HUES48 (cell line): ENCODE data around the gene DAAM2.

Experiments
- H3K27ac ChIP-seq: one replicate; pipeline ENCODE4 v1.7.0; 2013; ENCODE audit warnings: low read depth, low read length, inconsistent platforms
- H3K27me3 ChIP-seq: 2 replicates; pipeline ENCODE4 v1.6.1; 2013; ENCODE audit warnings: mild to moderate bottlenecking, low read length; ENCODE audit not compliant: control insufficient read depth, insufficient read depth
- H3K36me3 ChIP-seq: 2 replicates; pipeline ENCODE4 v1.6.1; 2013; ENCODE audit warnings: low read length; ENCODE audit not compliant: control insufficient read depth, insufficient read depth
- H3K4me1 ChIP-seq: 2 replicates; pipeline ENCODE4 v1.6.1; 2013; ENCODE audit warnings: mild to moderate bottlenecking, low read length; ENCODE audit not compliant: control insufficient read depth, insufficient read depth
- H3K4me3 ChIP-seq: 2 replicates; pipeline ENCODE4 v1.5.1; 2013; ENCODE audit warnings: mild to moderate bottlenecking, low read depth, low read length
- H3K9ac ChIP-seq: 2 replicates; pipeline ENCODE4 v1.6.1; 2013; ENCODE audit warnings: mild to moderate bottlenecking, low read depth, low read length, moderate library complexity
- H3K9me3 ChIP-seq: 2 replicates; pipeline ENCODE4 v1.6.1; 2013; ENCODE audit warnings: low read length; ENCODE audit not compliant: control insufficient read depth, insufficient read depth

Gene DAAM2

DNA sequence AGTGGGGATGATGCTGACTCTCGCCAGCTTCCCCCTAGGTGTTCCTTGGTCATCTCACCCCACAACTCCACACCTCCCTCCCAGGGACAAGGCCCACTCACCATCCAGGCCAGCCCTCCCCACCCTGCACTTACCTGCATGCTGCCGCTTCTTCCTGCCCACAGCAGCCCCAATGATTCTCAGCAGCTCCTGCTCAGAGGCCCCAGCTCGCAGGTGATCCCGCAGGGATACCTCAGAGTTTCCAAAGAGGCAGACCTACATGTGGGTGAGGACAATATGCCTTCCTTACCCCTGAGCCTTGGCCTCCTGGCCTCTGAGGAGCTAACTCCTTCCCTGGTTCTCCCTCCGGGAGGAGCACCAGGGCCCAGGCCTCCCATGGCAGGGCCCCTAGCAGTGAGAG, 117.5 kb downstream of the DAAM2 start:
- H3K27me3 ChIP-seq = no peaks in the 10 kb centered on the region

DNA sequence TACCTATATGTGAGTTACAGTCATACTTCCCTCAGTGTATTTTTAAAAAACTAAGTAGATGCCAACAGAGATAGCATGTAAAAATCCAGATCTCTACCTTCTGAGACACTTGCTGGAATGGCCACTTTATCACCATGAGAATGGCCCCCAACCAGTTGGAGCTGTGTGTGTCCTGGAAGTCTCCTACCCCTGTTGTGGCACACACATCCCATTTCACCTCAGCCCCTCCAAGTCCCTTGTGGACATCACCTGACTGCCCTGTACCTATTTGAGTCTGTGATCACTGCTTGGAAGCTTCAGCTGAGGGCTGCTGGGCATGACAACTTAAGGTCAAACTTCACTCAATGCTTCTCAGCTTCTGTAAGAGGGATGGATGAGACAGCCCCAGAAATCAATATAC, 118.0 kb downstream of the DAAM2 start:
- Histone ChIP-seq H3K36me3 (peaks cover 40% of the 10 kb centered on the region), H3K27me3 (no peaks in the 10 kb centered on the region), H3K9me3 (no peaks in the 10 kb centered on the region), H3K27ac (no peak overlapping the region), H3K4me3 (no peak overlapping the region), H3K9ac (no peak overlapping the region), H3K4me1 (no peaks in the 10 kb centered on the region)

More for the DNA sequence above, 117.5 kb downstream of the DAAM2 start:
- Histone ChIP-seq H3K4me3 (no peak overlapping the region), H3K4me1 (no peaks in the 10 kb centered on the region), H3K27ac (no peak overlapping the region), H3K9ac (no peak overlapping the region), H3K9me3 (no peaks in the 10 kb centered on the region), H3K36me3 (peaks cover 36% of the 10 kb centered on the region)

DNA sequence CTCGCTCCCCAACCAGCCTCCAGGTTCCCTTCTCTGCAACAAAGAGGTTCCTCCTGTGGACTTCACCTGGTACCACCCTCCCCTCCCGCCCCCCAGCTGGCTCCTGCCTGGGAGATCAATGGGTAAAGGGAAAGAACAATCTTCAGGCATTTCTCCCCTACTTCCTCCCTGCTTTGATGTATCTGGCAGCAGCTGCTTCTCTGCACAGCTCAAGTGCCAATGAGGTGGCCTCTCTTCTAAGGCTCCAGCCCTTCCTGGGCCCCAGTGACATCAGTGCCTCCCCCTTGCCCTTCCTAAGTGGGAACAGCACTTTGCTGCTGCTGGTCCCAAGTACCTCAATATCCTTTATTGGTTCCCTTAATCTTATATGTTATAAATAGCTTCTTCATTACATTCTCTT, 118.6 kb downstream of the DAAM2 start:
- Histone ChIP-seq H3K27ac (no peak overlapping the region), H3K9ac (no peak overlapping the region), H3K36me3 (peaks cover 38% of the 10 kb centered on the region), H3K27me3 (no peaks in the 10 kb centered on the region), H3K9me3 (no peaks in the 10 kb centered on the region), H3K4me3 (no peak overlapping the region), H3K4me1 (no peaks in the 10 kb centered on the region)

- Histone ChIP-seq H3K9ac (no peak overlapping the region), H3K27ac (no peak overlapping the region), H3K9me3 (no peaks in the 10 kb centered on the region), H3K36me3 (peaks cover 29% of the 10 kb centered on the region), H3K27me3 (no peaks in the 10 kb centered on the region), H3K4me3 (no peak overlapping the region), H3K4me1 (no peaks in the 10 kb centered on the region)
Observed at GRCh38 chr6:39911513-39912125, 119.4 kb downstream of the DAAM2 start.

- peaks cover 26% of the 10 kb centered on the region for H3K36me3 ChIP-seq
- H3K4me3 ChIP-seq = no peak overlapping the region
- no peaks in the 10 kb centered on the region for H3K9me3 ChIP-seq
- no peak overlapping the region for H3K9ac ChIP-seq
- no peaks in the 10 kb centered on the region for H3K27me3 ChIP-seq
- H3K4me1 ChIP-seq = no peaks in the 10 kb centered on the region
- no peak overlapping the region for H3K27ac ChIP-seq
Observed at GRCh38 chr6:39912446-39912845, 120.3 kb downstream of the DAAM2 start.

DNA sequence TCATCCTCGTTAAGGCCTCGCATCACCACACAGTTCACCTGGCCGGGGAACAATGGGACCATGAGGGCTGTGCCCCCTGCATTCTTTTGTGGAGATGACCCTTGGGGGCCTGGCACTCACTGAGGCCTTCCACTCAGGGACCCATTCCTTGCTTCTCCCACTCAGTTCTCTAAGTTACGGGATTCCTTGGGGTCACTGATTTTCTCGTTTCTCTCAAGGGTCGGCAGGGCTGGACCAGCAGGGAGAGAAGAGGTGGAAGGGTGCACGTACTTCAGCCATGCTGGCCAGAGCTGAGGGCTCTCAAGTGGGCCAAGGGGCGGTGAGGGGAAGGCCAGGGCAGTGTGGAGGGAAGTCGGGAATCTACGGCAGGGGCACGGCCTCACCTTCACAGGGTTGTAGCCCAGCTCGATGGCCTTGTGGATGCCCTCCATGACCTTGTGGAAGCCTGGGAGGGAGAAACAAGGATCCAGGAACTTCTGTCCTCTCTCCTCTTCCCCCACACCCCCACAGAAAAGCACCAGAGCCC, 121.3 kb downstream of the DAAM2 start:
- H3K9me3 ChIP-seq = no peaks in the 10 kb centered on the region
- H3K4me3 ChIP-seq = no peak overlapping the region
- no peak overlapping the region for H3K27ac ChIP-seq
- no peaks in the 10 kb centered on the region for H3K4me1 ChIP-seq
- H3K9ac ChIP-seq = no peak overlapping the region
- peaks cover 24% of the 10 kb centered on the region for H3K36me3 ChIP-seq
- H3K27me3 ChIP-seq = no peaks in the 10 kb centered on the region

DNA sequence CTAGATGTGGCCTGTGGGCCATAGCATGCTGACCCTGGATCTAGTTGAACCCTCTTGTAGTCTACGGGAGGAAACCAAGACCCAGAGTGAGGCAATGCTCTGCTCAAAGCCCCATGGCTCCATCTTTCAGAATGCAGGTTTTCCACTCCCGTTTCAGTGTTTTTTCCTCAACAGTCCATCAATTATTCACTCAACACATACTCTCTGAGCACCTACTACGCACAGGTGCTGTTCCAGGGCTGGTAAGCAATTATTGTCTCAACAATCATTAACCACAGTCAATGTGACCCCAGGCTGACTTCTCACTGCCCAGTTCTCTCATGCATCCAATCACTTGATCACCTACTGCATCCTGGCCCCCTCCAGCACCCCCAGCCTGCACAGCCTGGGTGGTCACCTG, 122.1 kb downstream of the DAAM2 start:
- H3K4me3 ChIP-seq = no peak overlapping the region
- H3K9ac ChIP-seq = no peak overlapping the region
- H3K27me3 ChIP-seq = no peaks in the 10 kb centered on the region
- H3K4me1 ChIP-seq = no peaks in the 10 kb centered on the region
- no peak overlapping the region for H3K27ac ChIP-seq
- H3K36me3 ChIP-seq = peaks cover 22% of the 10 kb centered on the region
- H3K9me3 ChIP-seq = no peaks in the 10 kb centered on the region

DNA sequence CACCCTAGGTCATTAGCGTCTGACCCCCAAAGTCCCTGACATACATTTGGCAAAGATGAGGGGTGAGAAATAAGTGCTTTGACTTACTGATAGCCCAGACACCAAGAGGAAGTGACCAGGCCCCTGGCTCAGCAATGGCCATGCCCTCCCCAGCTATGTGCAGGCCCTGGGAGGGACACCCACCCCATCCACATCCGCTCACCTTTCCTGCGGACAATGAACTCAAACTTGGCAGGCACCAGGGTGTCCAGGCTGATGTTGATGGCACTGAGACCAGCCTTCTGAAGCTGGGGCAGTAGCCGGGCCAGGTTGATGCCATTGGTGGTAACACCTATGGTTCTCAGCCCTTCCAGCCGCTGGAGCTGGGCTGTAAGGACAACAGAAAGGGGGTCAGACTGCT, 123.7 kb downstream of the DAAM2 start:
- H3K9ac ChIP-seq = no peak overlapping the region
- H3K36me3 ChIP-seq = peaks cover 22% of the 10 kb centered on the region
- H3K4me3 ChIP-seq = no peak overlapping the region
- no peak overlapping the region for H3K27ac ChIP-seq
- no peaks in the 10 kb centered on the region for H3K9me3 ChIP-seq
- no peaks in the 10 kb centered on the region for H3K4me1 ChIP-seq
- H3K27me3 ChIP-seq = no peaks in the 10 kb centered on the region

DNA sequence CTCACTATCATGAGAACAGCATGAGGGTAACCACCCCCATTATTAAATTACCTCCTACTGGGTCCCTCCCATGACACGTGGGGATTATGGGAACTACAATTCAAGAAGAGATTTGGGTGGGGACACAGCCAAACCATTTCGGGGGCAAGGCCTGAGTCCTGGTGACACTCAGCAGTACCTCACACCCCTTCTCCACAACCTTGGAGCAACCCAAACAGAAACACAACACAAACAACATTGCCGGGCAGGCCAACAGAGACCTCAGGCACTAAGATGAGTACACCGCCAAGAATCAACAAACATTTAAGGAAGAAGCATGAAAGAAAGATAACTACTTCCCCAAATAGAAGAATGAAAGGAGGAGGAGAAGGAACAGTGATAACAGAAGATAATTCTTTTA, 125.2 kb downstream of the DAAM2 start:
- Histone ChIP-seq H3K27ac (no peak overlapping the region), H3K27me3 (no peaks in the 10 kb centered on the region), H3K9me3 (no peaks in the 10 kb centered on the region), H3K9ac (no peak overlapping the region), H3K36me3 (peaks cover 18% of the 10 kb centered on the region), H3K4me1 (no peaks in the 10 kb centered on the region), H3K4me3 (no peak overlapping the region)

DNA sequence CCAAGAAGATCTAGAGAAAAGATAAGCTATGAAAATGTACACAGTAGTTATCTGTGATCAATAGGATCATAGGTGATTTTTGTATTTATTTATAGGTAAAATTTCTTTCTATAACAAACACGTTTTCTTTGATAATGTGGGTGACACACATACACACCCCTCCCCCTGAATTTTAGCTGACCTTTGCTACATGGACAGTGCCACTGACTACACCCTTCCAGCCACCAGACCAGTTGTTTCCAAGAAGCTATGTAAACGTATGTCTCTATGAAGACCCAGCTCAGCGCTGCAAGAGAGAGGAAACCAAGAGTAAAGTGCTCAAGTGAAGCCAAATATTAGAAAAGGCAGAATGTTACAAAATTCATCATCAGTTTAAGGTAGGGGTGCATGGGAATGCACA, 125.8 kb downstream of the DAAM2 start:
- Histone ChIP-seq H3K27me3 (no peaks in the 10 kb centered on the region), H3K36me3 (peaks cover 14% of the 10 kb centered on the region), H3K27ac (no peak overlapping the region), H3K4me1 (no peaks in the 10 kb centered on the region), H3K9ac (no peak overlapping the region), H3K4me3 (no peak overlapping the region), H3K9me3 (no peaks in the 10 kb centered on the region)

- H3K4me3 ChIP-seq = no peak overlapping the region
- H3K27me3 ChIP-seq = no peaks in the 10 kb centered on the region
- H3K27ac ChIP-seq = no peak overlapping the region
- H3K9ac ChIP-seq = no peak overlapping the region
- H3K4me1 ChIP-seq = no peaks in the 10 kb centered on the region
- H3K9me3 ChIP-seq = no peaks in the 10 kb centered on the region
- peaks cover 17% of the 10 kb centered on the region for H3K36me3 ChIP-seq
Observed at GRCh38 chr6:39918831-39919230, 126.7 kb downstream of the DAAM2 start.
